ENCODE data around the gene FNTB.
"Not testable (repeated sequence)": the region's sequence is repeated elsewhere in the genome, so short reads cannot be mapped to it uniquely, and the experiment has no call there.

FNTB gene

DNA sequence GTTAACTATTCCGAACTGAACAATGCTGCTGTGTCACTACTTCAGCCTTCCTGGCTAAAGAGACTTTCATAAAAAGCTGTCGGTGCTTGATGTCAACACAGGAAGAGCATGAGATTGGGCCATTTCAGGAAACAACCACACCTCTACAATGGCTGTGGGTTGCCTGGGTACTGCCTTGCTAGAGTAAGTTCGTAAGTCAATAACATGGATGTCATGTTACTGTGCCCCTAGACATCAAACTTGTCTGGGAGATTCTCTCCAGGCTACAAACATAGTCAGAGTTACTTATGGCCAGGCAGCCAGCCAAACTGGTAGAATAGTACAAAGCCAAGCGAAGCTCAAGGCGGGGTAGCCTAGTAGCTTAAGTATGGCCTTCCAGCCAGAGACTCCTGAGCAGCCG, 92.5 kb downstream of the FNTB start:
- in situ Hi-C loops (cut with HindIII; ENCODE audit: low sequenced_read_pairs): no loop called here

GRCh38 chr14:65079768-65080167, 93.1 kb downstream of the FNTB start:
- in situ Hi-C loops (cut with HindIII; ENCODE audit: low sequenced_read_pairs): no loop called here

DNA sequence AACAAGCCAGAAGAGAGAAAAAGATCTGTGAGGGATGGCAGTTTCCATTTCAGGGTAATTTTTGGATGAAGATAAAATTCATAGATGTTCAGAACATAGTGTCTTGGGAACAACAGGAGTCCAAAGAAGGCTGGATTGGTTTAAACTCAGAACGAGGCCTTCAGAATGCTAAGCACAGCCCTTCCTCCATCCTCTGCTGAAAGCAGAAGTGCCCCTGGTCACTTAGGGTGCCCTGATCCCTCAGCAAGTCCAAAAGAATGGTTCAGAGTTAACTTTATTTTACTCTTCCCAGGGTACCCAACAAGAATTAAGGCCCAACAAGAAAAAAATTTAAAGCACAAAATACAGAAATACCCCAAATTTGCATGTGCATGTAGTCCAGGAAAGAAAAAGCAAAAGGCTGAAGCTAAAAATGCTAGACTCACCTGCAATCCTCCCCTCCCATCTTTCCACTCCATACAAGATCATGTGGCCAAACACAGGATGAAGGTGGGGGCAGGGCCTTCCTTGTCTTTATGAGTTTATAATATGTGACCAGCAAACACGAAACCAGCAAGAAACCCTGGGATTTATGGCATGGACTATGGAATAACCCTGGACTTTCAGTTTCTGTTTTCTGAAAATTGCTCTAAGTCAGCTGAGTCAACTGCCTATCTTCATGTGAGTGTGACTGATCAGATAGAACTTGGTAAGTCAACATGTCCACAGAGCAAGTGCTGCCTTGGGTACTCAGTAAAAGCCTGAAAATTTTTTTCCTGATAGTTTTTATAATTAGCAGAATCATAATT, 94.5 kb downstream of the FNTB start:
- in situ Hi-C loops (cut with HindIII; ENCODE audit: low sequenced_read_pairs): no loop called here

DNA sequence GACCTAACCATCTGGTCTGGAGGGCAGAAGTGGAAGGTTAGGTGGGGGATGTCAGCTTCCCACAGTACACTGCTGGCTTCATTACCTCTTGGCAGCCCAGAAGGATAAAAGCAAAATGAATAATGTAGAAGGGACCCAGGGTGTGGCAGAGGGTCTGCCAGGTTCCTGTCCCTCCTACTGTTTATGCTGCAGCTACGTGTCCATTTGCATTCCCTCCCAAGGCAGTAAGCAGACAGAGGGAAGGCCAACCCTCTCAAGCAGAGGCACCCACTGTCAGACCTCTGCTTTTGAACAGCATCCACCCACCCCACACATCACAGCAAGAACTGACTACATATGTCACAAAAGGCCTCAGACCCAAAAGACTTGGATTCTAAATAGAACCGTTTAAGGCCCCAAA, 96.2 kb downstream of the FNTB start:
- in situ Hi-C loops (cut with HindIII; ENCODE audit: low sequenced_read_pairs): no loop called here

DNA sequence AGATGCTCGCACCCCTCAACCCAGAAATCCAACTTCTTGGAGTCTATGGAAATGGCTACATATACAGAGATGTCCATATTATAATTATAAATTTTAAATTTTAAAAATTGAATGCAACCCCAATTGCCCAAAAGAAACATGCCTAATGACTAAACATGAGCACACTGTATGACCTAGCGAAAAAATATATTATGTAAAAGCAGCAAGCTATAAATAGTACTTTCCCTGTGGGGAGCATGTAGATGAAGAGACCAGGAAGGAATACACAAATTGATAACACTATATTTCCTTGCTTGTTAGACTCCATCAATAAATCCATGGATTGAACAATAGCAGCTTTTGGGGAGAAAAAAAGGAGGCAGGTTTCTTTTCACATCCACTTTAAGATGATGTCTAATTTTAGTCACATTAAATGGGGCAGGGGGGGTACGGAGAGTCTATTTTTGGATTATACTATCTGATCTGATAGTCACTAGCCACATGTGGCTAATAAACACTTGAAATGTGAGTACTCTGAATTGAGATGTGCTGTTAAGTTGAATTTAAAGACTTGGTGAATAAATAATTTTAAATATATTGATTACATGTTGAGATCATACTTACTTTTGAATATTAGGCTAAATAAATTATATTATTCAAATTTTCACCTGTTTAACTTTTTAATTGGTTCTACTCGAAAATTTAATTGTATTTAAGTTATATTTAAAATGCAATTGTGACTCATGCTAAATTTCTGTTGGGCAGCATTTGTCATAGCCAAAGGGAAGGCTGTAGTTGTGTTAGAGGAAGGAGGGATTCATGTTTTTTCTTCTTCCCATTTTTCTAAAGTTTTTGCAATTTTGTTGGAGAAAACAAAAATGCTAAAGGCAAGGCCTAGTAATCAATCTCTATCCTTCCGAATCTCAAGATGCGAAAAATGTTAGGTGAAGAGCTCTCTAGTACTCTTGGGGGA, 98.1 kb downstream of the FNTB start:
- in situ Hi-C loops (cut with HindIII; ENCODE audit: low sequenced_read_pairs): no loop called here

DNA sequence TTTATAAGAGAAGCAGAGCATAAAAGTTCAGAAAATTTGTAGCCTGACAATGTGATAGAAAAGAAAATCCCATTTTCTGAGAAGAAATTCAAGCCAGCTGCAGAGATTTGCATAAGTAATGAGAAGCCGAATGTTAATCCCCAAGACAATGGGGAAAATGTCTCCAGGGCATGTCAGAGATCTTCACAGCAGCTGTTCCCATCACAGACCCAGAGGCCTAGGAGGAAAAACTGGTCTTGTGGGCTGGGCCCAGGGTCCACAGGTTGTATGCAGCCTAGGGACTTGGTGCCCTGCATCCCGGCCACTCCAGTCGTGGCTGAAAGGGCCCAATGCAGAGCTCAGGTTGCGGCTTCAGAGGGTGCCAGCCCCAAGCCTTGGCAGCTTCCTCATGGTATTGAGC, 100.0 kb downstream of the FNTB start:
- in situ Hi-C loops (cut with HindIII; ENCODE audit: low sequenced_read_pairs): not testable (repeated sequence)

- in situ Hi-C loops (cut with HindIII; ENCODE audit: low sequenced_read_pairs): not testable (repeated sequence)
Measured at GRCh38 chr14:65087835-65088234, 101.1 kb downstream of the FNTB start.

DNA sequence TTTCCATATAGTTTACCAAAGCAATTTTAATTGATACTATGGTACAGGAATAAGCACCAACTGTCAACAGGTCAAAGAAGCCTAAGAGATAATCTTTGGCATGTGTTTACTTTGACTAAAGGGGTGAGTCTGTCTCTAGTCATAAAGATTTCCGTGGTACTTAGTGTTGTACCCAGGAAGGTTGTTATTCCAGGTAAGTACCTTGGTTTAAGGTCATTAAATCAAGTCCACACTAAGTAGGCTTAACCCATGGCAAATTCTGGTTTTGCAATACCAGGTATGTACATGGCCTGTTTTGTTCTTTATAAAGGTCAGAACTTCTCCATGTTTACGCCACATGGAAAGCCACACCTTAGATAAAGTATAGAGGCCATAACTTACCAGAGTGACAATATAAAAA, 105.7 kb downstream of the FNTB start:
- in situ Hi-C loops (cut with HindIII; ENCODE audit: low sequenced_read_pairs): no loop called here

- in situ Hi-C loops (cut with HindIII; ENCODE audit: low sequenced_read_pairs): no loop called here
Measured at GRCh38 chr14:65095633-65096205, 109.0 kb downstream of the FNTB start.

DNA sequence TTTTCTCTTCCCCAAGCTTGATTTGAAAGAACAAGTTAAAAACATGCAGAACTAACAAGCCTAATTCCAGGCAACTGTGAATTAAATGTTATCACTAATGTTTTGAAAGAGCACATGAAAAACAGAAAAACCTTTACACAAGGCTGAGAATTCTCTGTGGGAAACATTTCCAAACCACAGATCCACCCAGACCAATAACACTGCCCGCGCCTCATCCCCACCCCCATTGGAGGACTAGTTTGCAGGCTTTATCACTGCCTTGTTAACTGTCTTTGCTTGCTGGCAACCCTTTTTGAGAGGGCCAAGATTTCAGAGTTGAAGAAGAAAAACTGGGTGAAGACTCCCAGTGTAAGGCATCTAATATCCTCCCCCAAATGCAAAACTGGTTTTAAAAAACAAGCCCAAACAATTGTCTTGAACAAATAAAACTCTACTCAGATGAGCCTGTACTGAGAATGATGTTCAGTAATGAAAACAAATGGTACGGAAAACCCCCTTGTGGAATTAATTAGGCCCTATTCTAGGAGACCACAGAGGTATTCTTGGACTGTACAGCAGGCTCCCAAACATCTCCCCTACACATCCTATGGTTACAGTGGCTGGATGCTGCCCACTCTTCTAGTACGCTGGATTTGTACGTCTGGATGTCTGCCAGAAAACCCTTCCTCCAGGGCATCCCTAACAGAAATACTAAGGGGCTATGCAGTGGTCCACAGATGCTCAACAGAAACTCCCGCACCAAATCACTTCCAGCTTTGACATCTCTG, 109.8 kb downstream of the FNTB start:
- in situ Hi-C loops (cut with HindIII; ENCODE audit: low sequenced_read_pairs): no loop called here

- in situ Hi-C loops (cut with HindIII; ENCODE audit: low sequenced_read_pairs): no loop called here
Measured at GRCh38 chr14:65098586-65098985, 111.9 kb downstream of the FNTB start.

- in situ Hi-C loops (cut with HindIII; ENCODE audit: low sequenced_read_pairs): no loop called here
Measured at GRCh38 chr14:65100922-65101541, 114.3 kb downstream of the FNTB start.

- in situ Hi-C loops (cut with HindIII; ENCODE audit: low sequenced_read_pairs): no loop called here
Measured at GRCh38 chr14:65101631-65102440, 115.1 kb downstream of the FNTB start.

GRCh38 chr14:65102441-65103149, 115.9 kb downstream of the FNTB start, which contains the start of gene MAX:
Gene MAX, minus strand, starts transcription at chr14:65102517. Its CDS starts 178 bp downstream, at chr14:65102339.
- in situ Hi-C loops (cut with HindIII; ENCODE audit: low sequenced_read_pairs): no loop called here

DNA sequence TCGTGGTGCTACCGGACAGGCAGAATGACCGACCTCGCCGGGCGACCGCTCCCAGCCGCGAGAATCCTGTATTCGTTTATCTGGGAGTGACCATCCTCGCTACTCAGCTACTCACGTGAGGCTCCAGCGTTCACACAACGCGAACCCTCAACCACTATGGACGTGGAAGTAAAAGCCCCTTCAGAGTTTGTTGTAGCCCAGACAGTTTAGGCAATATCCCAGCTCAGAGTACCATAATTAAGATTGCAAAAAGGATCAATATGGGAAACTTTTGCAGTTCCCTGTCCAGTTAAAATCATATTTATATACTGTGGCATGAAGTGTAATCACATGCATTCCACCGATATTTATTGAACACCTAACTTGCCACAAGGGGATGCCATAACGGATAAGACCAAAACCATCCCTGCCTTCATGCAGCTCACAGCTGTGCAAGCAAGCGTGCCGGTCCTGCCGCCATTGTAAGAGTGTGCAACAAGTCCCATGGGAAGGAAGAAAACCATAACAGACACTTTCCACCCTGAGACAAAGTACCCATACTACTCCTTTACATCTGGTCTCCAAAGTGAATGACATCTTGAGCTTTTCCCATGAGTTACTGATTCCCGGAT, 116.6 kb downstream of the FNTB start:
- in situ Hi-C loops (cut with HindIII; ENCODE audit: low sequenced_read_pairs): no loop called here

DNA sequence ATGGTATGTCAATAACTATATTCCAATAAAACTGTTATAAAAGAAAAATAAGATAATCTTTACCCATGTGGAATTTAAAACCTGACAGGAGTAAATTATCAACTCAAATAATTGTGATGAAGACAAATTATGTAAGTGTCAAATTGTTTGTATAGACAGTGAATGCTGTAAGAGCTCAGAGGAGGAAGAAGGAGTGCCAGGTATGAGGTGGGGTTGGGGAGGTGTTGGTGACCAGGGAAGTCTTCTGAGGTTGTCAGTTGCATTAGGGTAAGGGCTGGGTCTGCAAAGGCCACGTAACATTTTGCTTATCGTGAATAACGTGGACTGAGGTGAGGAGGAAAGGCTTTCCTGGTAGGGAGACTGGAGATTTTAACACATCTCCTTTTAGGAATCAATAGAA, 118.1 kb downstream of the FNTB start:
- in situ Hi-C loops (cut with HindIII; ENCODE audit: low sequenced_read_pairs): no loop called here

- in situ Hi-C loops (cut with HindIII; ENCODE audit: low sequenced_read_pairs): no loop called here
Measured at GRCh38 chr14:65106316-65106715, 119.6 kb downstream of the FNTB start.

DNA sequence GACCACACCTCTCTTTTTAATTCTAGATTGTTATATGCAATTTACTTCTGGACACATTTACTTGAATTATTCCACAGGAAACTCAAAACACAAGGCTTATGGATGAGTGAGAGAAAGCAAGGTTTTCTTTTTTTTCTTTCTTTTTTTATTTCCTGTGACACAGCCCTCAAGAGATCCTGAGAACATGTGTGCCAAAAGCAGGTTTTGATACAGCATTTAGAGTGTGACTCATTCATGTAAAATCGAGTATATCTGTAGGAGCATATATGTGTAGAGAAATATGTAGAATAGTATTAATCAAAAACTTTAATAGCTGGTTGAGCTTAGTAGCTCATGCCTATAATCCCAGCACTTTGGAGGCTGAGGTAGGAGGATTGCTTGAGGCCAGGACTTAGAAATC, 120.0 kb downstream of the FNTB start:
- in situ Hi-C loops (cut with HindIII; ENCODE audit: low sequenced_read_pairs): no loop called here

Measured in endothelial cell of hepatic sinusoid (primary cell).